ENCODE measurements around the gene RNF114. TPM values are rescaled to one million over a fixed set of nuclear protein-coding genes. Genes with fewer than 3 reads are reported as not detected.

The RNF114 gene
- total RNA-seq, 4 donors from 2014 or later, result 136 to 193 (median 176) TPM

- no peak for TF ChIP-seq CTCF (IDR thresholded peaks at IDR 0.05; ENCODE audit: low read depth)
Observed at GRCh38 chr20:49889935-49890333, 46.3 kb upstream of the RNF114 start.

DNA sequence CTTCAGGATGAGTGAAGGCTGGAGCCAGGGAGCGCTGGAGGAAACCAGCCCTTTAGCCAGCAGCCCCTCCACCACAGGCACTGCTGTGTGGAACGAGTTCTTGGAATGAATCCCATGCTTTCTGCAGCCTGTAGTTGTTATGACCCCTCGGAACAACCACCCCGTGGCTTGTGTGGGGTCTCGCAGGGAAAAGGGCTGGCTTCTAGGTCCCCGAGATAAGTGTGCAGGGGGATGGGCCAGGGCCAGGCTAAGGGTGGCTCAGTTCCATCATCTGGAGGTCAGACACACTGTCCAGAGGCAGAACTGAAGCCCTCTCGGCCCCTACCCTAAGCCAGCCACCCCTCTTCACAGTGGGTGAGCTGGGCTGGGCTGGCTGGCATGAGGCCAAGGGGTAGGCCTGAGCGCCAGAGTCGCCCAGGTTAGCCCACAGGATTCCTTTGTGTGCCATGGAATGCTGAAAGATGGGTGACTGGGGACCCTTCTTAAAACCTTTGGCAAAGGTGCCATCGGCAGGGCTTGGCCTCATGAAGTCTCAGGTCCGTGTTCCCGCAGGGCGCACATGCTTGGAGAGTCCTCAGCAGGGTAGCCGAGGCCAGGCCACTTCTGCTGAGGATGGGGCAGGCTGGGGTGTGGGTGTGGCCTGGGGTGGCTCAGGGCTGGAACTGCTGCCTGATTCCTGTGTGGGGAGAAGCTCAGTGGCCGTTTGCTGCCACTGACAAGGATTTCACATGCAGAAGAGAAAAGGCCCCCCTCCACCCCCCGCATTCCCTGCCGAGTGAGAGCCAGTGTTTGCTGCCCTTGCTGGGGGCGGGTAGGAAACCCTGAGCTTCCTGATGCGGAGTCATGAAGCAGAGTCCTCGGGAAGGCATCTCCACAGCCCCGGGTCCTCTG is 45.5 kb upstream of the RNF114 start:
- no peak for TF ChIP-seq CTCF (IDR thresholded peaks at IDR 0.05; ENCODE audit: low read depth)

- no peak for TF ChIP-seq CTCF (IDR thresholded peaks at IDR 0.05; ENCODE audit: low read depth)
Observed at GRCh38 chr20:49891476-49892110, 44.6 kb upstream of the RNF114 start.

- TF ChIP-seq CTCF (IDR thresholded peaks at IDR 0.05; ENCODE audit: low read depth), result no peak
Observed at GRCh38 chr20:49892260-49892659, 43.9 kb upstream of the RNF114 start.

- TF ChIP-seq CTCF (IDR thresholded peaks at IDR 0.05; ENCODE audit: low read depth), result no peak
Observed at GRCh38 chr20:49892817-49893216, 43.4 kb upstream of the RNF114 start.

GRCh38 chr20:49893242-49894072 is 42.7 kb upstream of the RNF114 start:
- no peak for TF ChIP-seq CTCF (IDR thresholded peaks at IDR 0.05; ENCODE audit: low read depth)

DNA sequence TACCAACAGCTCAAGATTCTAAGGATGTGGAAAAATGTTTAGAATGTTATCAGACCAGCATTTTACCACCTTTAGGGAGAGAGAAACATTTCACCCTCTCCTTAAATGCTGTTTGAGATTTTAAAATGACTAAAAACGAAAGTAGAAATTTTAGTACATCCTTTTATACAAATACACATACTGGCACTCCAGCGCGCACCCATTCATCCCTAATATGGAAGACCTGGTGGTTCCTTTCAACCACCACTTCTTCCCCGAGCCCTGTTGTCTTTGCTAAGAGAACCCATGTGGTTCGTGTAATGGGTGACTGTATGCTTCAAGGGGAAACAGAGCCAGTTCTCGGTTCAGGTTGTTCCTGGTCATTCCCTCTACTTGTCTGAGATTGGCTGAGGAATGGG is 42.1 kb upstream of the RNF114 start:
- TF ChIP-seq CTCF (IDR thresholded peaks at IDR 0.05; ENCODE audit: low read depth), result no peak

Measured in subcutaneous adipose tissue (tissue), 4 donors.